Spleen (tissue), 7 donors: Measurements from ENCODE around the gene TFPI.

Experiments used
- POLR2A ChIP-seq, 3 donors: fragments of 450-650 bp; IDR thresholded peaks; one replicate each; pipeline ENCODE4 v1.5.1; 2017; ENCODE audit warnings: antibody characterized with exemption in 3 of 3, mild to moderate bottlenecking in 1 of 3
- TF ChIP-seq, protein P1 (sequence below), 11 experiments: fragments of 200-600 bp in 7 of 11; fragments of 450-650 bp in 4 of 11; sonication (generic) in 4 of 11; IDR thresholded peaks in 8 of 11; conservative IDR thresholded peaks in 3 of 11; 1 replicate in 7 of 11; 2 replicates in 4 of 11; pipeline versions ENCODE4 v1.4.0 to v1.8.0; 2016 to 2021; ENCODE audit warnings: antibody characterized with exemption in 11 of 11, inconsistent platforms in 4 of 11, mild to moderate bottlenecking in 1 of 11
- donor health status: DM: no; HTN: no; CAD: no; lungs with moderate emphysema.
- donor health status: DM: no; HTN: no; CAD: no.
- donor health status: DM: no; HTN: no; CAD: no.

DNA sequence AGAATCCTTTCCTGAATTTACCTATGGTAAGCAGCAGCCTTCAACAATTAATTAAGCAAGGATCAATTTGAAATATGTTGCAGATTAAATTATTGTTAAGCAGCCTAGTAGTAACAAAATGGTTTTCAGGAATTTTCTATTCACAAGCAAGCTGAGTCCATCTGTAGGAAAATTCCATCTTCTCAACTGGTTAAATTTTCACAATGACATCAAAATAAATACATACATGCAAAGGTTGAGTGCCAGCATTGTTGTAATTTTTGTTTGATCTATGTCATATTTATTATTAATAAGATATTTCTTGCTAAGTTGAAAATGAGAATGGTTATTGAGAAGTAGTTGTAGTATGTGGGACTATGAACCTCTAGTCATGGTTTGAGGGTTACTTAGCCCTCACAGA is 15.3 kb upstream of the TFPI start:
- TF ChIP-seq, protein P1, sequence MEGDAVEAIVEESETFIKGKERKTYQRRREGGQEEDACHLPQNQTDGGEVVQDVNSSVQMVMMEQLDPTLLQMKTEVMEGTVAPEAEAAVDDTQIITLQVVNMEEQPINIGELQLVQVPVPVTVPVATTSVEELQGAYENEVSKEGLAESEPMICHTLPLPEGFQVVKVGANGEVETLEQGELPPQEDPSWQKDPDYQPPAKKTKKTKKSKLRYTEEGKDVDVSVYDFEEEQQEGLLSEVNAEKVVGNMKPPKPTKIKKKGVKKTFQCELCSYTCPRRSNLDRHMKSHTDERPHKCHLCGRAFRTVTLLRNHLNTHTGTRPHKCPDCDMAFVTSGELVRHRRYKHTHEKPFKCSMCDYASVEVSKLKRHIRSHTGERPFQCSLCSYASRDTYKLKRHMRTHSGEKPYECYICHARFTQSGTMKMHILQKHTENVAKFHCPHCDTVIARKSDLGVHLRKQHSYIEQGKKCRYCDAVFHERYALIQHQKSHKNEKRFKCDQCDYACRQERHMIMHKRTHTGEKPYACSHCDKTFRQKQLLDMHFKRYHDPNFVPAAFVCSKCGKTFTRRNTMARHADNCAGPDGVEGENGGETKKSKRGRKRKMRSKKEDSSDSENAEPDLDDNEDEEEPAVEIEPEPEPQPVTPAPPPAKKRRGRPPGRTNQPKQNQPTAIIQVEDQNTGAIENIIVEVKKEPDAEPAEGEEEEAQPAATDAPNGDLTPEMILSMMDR (IDR thresholded peaks at IDR 0.05 in 8 of 11, conservative IDR thresholded peaks at IDR 0.05 in 3 of 11), result no peak
- TF ChIP-seq POLR2A (IDR thresholded peaks at IDR 0.05), result no peak
